ENCODE measurements around the gene EPHA6.
A peak's percentile ranks its signal among the peaks of the same experiment; 100 is the strongest.

EPHA6 gene

GRCh38 chr3:97485206-97485605 is 670.8 kb downstream of the EPHA6 start:
- H3K4me3 ChIP-seq (ENCODE audit: low read length): no peak overlapping the region
- TF ChIP-seq CTCF (IDR thresholded peaks at IDR 0.05; ENCODE audit: insufficient read depth, low read depth, low read length, missing control alignments): no peak
- no peak for DNase-seq (ENCODE audit: low read depth)

- no peak for TF ChIP-seq CTCF (IDR thresholded peaks at IDR 0.05; ENCODE audit: insufficient read depth, low read depth, low read length, missing control alignments)
- H3K4me3 ChIP-seq (ENCODE audit: low read length): no peak overlapping the region
- DNase-seq (ENCODE audit: low read depth): no peak
These were observed 673.2 kb downstream of the EPHA6 start for GRCh38 chr3:97487587-97487986.

- no peak overlapping the region for H3K4me3 ChIP-seq (ENCODE audit: low read length)
- no peak for TF ChIP-seq CTCF (IDR thresholded peaks at IDR 0.05; ENCODE audit: insufficient read depth, low read depth, low read length, missing control alignments)
- no peak for DNase-seq (ENCODE audit: low read depth)
These were observed 674.3 kb downstream of the EPHA6 start for GRCh38 chr3:97488741-97489140.

- no peak overlapping the region for H3K4me3 ChIP-seq (ENCODE audit: low read length)
- no peak for DNase-seq (ENCODE audit: low read depth)
- no peak for TF ChIP-seq CTCF (IDR thresholded peaks at IDR 0.05; ENCODE audit: insufficient read depth, low read depth, low read length, missing control alignments)
These were observed 681.5 kb downstream of the EPHA6 start for GRCh38 chr3:97495896-97496295.

GRCh38 chr3:97497138-97497537 is 682.7 kb downstream of the EPHA6 start:
- H3K4me3 ChIP-seq (ENCODE audit: low read length): no peak overlapping the region
- DNase-seq (ENCODE audit: low read depth): no peak
- TF ChIP-seq CTCF (IDR thresholded peaks at IDR 0.05; ENCODE audit: insufficient read depth, low read depth, low read length, missing control alignments): no peak

- no peak for TF ChIP-seq CTCF (IDR thresholded peaks at IDR 0.05; ENCODE audit: insufficient read depth, low read depth, low read length, missing control alignments)
- DNase-seq (ENCODE audit: low read depth): no peak
These were observed 690.1 kb downstream of the EPHA6 start for GRCh38 chr3:97504463-97504862.

GRCh38 chr3:97510795-97511194 is 696.4 kb downstream of the EPHA6 start:
- no peak overlapping the region for H3K4me3 ChIP-seq (ENCODE audit: low read length)
- peak; percentile 1 for DNase-seq (ENCODE audit: low read depth)
- no peak for TF ChIP-seq CTCF (IDR thresholded peaks at IDR 0.05; ENCODE audit: insufficient read depth, low read depth, low read length, missing control alignments)

More at GRCh38 chr3:97504463-97504862, 690.1 kb downstream of the EPHA6 start:
- H3K4me3 ChIP-seq (ENCODE audit: low read length): no peak overlapping the region
